ENCODE results near the gene EXPH5. TPM values are rescaled to one million over a fixed set of nuclear protein-coding genes. Genes with fewer than 3 reads are reported as not detected.

The EXPH5 gene
- total and polyA plus RNA-seq, 9 of the 15 experiments (the other 6 are each of a cell fraction or from before 2014, with no cell fraction given) = 1.3 to 8.5 (median 4.8) TPM

- H3K36me3 ChIP-seq (ENCODE audit: control insufficient read depth, insufficient read depth, low read length) = peaks cover 23% of the 10 kb centered on the region
- H3K79me2 ChIP-seq (ENCODE audit: control insufficient read depth, insufficient read depth, low read length) = no peaks in the 10 kb centered on the region
- ChIA-PET CTCF (ENCODE audit: low intra/inter-chr PET ratio) (no interaction called here), POLR2A (no interaction called here)
- H3K4me1 ChIP-seq (replicated peaks in 1 of 2; ENCODE audit: control insufficient read depth in 2 of 2, insufficient read depth in 2 of 2, low read length in 2 of 2) = peaks cover 0 to 3% of the 10 kb centered on the region in 2 experiments; a peak in 2 of 5 replicates
- FAIRE-seq (no peak), DNase-seq (ENCODE audit: extremely low read depth in 1 of 4, low spot score in 3 of 4) (no peak), ATAC-seq (no peak)
- H3K9me1 ChIP-seq (ENCODE audit: control insufficient read depth, insufficient read depth, low read length) = no peaks in the 10 kb centered on the region
- H3K4me2 ChIP-seq (ENCODE audit: insufficient read depth, low read length) = no peak overlapping the region
- H3K27ac ChIP-seq (ENCODE audit: extremely low read depth, low read depth, low read length) = no peak overlapping the region
- no peaks in the 10 kb centered on the region for H3K9me3 ChIP-seq (replicated peaks; ENCODE audit: control insufficient read depth, insufficient read depth, low read depth, low read length)
- H3K27me3 ChIP-seq (ENCODE audit: control insufficient read depth in 2 of 2, insufficient read depth in 2 of 2, low read length in 2 of 2) = no peaks in the 10 kb centered on the region
- in situ Hi-C loops (cut with MboI) (no loop called here), intact Hi-C loops (cut with micrococcal nuclease) (no loop called here)
- 50% methylated on average over 2 of the region's 2 CpGs for WGBS (ENCODE audit: insufficient coverage, low coverage, missing lambda C conversion rate)
- TF ChIP-seq ATF6 (CRISPR knock-in tag; IDR thresholded peaks at IDR 0.05) = no peak
- no peak for TF ChIP-seq MEIS2 (IDR thresholded peaks at IDR 0.05; ENCODE audit: partially characterized antibody)
- no peak for TF ChIP-seq ZNF764 (CRISPR knock-in tag; IDR thresholded peaks at IDR 0.05; ENCODE audit: low read depth)
- TF ChIP-seq ESRRB (CRISPR knock-in tag; IDR thresholded peaks at IDR 0.05; ENCODE audit: borderline replicate concordance) = no peak
- no peak for TF ChIP-seq PHF20 (IDR thresholded peaks at IDR 0.05; ENCODE audit: partially characterized antibody)
- no peak for TF ChIP-seq IRF9 (tag; IDR thresholded peaks at IDR 0.05)
- TF ChIP-seq ATF7 (IDR thresholded peaks at IDR 0.05) = no peak
- TF ChIP-seq MYBL2 (IDR thresholded peaks at IDR 0.05; ENCODE audit: low read depth) = no peak
- TF ChIP-seq MYBL2 (CRISPR knock-in tag; IDR thresholded peaks at IDR 0.05; ENCODE audit: borderline replicate concordance) = no peak
- no peak for TF ChIP-seq ZBED1 (IDR thresholded peaks at IDR 0.05)
- no peak for TF ChIP-seq GTF3C2 (IDR thresholded peaks at IDR 0.05; ENCODE audit: borderline replicate concordance, extremely low read depth, insufficient read length)
- no peak overlapping the region for H2AFZ ChIP-seq (ENCODE audit: low read depth, low read length)
- H3K4me3 ChIP-seq = no peak overlapping the region
- H3K9ac ChIP-seq (ENCODE audit: insufficient read depth in 1 of 2, low read depth in 2 of 2, low read length in 2 of 2) = no peak overlapping the region
- no TSS peak for BruUV-seq (replicated peaks)
- no peaks in the 10 kb centered on the region for H4K20me1 ChIP-seq (replicated peaks; ENCODE audit: control insufficient read depth, insufficient read depth, low read length)
These were observed 59.2 kb downstream of the EXPH5 start for GRCh38 chr11:108534274-108534882.
